HEK293T (cell line): ENCODE results near the gene MOV10L1.

Source experiments
- CTCF ChIA-PET: fragments of 350-600 bp; formaldehyde crosslinking; extraction: SDS; loops from one replicate; lab custom pipeline; 2021; ENCODE audit warnings: antibody characterized with exemption, inconsistent platforms; lab: Yijun Ruan, JAX
- POLR2A ChIA-PET: fragments of 350-600 bp; formaldehyde crosslinking; extraction: SDS; loops from one replicate; lab custom pipeline; 2020; ENCODE audit warnings: antibody characterized with exemption, inconsistent platforms; lab: Yijun Ruan, JAX
- DNase-seq: peaks from one replicate; pipeline ENCODE4 v3.0.0; 2012; ENCODE audit warnings: mixed read lengths; ENCODE audit errors: extremely low spot score
- ARNT ChIP-seq: fragments of 450-650 bp; IDR thresholded peaks from 2 replicates; pipeline ENCODE4 v1.6.1; 2017; ENCODE audit warnings: mild to moderate bottlenecking
- BHLHE40 ChIP-seq: fragments of 450-650 bp; IDR thresholded peaks from 2 replicates; pipeline ENCODE4 v1.6.1; 2016; ENCODE audit warnings: mild to moderate bottlenecking, moderate library complexity, borderline replicate concordance
- CTBP1 ChIP-seq: fragments of 450-650 bp; IDR thresholded peaks from 2 replicates; pipeline ENCODE4 v1.6.1; 2016; ENCODE audit warnings: borderline replicate concordance
- ELF4 ChIP-seq: fragments of 450-650 bp; IDR thresholded peaks from 2 replicates; pipeline ENCODE4 v1.6.1; 2017; ENCODE audit warnings: antibody characterized with exemption
- FOXA1 ChIP-seq: fragments of 450-650 bp; IDR thresholded peaks from 2 replicates; pipeline ENCODE4 v1.6.1; 2016; ENCODE audit warnings: mild to moderate bottlenecking
- FOXK2 ChIP-seq: fragments of 450-650 bp; IDR thresholded peaks from 2 replicates; pipeline ENCODE4 v1.6.1; 2016; ENCODE audit warnings: mild to moderate bottlenecking
- FOXM1 ChIP-seq: fragments of 450-650 bp; IDR thresholded peaks from 2 replicates; pipeline ENCODE4 v1.6.1; 2017; ENCODE audit warnings: mild to moderate bottlenecking, borderline replicate concordance
- HDGF ChIP-seq: fragments of 450-650 bp; IDR thresholded peaks from 2 replicates; pipeline ENCODE4 v1.6.1; 2017; ENCODE audit warnings: antibody characterized with exemption, borderline replicate concordance
- L3MBTL2 ChIP-seq: fragments of 450-650 bp; conservative IDR thresholded peaks from 2 replicates; pipeline ENCODE4 v1.6.1; 2016; ENCODE audit warnings: mild to moderate bottlenecking
- LEF1 ChIP-seq: fragments of 450-650 bp; IDR thresholded peaks from 2 replicates; pipeline ENCODE4 v1.6.1; 2017; ENCODE audit warnings: mild to moderate bottlenecking, borderline replicate concordance
- NFRKB ChIP-seq: fragments of 450-650 bp; IDR thresholded peaks from 2 replicates; pipeline ENCODE4 v1.6.1; 2016; ENCODE audit warnings: mild to moderate bottlenecking, moderate library complexity
- SP1 ChIP-seq: fragments of 450-650 bp; IDR thresholded peaks from 2 replicates; pipeline ENCODE4 v1.6.1; 2017
- SUZ12 ChIP-seq: fragments of 450-650 bp; IDR thresholded peaks from 2 replicates; pipeline ENCODE4 v1.6.1; 2016; ENCODE audit warnings: mild to moderate bottlenecking
- TARDBP ChIP-seq: fragments of 450-650 bp; IDR thresholded peaks from 2 replicates; pipeline ENCODE4 v1.6.1; 2016
- ZNF384 ChIP-seq: fragments of 450-650 bp; IDR thresholded peaks from 2 replicates; pipeline ENCODE4 v1.6.1; 2016
- TF ChIP-seq, protein P1 (sequence below): fragments of 450-650 bp; IDR thresholded peaks from 2 replicates; pipeline ENCODE4 v1.6.1; 2016

The MOV10L1 gene

DNA sequence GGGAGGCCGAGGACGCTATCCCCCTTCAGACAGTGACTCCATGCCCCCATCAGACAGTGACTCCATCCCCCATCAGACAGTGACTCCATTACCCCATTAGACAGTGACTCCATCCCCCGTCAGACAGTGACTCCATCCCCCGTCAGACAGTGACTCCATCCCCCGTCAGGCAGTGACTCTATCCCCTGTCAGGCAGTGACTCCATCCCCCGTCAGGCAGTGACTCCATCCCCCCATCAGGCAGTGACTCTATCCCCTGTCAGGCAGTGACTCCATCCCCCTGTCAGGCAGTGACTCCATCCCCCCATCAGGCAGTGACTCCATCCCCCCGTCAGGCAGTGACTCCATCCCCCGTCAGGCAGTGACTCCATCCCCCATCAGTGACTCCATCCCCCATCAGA lies 22.6 kb upstream of the MOV10L1 start:
- POLR2A ChIA-PET = interaction anchor here (1.0 kb wide), 1 partner anchor 8 kb away, joined by 3 read pairs; no protein-coding TSS in a partner anchor
- DNase-seq = no peak
- CTCF ChIA-PET = interaction anchor here (0.6 to 1.0 kb wide), 2 partner anchors 37 to 87 kb away, joined by 3 read pairs; no protein-coding TSS in a partner anchor
- TF ChIP-seq ELF4 (no peak), SP1 (no peak), BHLHE40 (no peak), ZNF384 (no peak), CTBP1 (no peak), NFRKB (no peak), FOXA1 (no peak), HDGF (no peak), SUZ12 (no peak), ARNT (no peak), FOXM1 (no peak), TARDBP (no peak), FOXK2 (no peak), L3MBTL2 (no peak), LEF1 (no peak)
- TF ChIP-seq, protein P1, sequence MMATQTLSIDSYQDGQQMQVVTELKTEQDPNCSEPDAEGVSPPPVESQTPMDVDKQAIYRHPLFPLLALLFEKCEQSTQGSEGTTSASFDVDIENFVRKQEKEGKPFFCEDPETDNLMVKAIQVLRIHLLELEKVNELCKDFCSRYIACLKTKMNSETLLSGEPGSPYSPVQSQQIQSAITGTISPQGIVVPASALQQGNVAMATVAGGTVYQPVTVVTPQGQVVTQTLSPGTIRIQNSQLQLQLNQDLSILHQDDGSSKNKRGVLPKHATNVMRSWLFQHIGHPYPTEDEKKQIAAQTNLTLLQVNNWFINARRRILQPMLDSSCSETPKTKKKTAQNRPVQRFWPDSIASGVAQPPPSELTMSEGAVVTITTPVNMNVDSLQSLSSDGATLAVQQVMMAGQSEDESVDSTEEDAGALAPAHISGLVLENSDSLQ = no peak

DNA sequence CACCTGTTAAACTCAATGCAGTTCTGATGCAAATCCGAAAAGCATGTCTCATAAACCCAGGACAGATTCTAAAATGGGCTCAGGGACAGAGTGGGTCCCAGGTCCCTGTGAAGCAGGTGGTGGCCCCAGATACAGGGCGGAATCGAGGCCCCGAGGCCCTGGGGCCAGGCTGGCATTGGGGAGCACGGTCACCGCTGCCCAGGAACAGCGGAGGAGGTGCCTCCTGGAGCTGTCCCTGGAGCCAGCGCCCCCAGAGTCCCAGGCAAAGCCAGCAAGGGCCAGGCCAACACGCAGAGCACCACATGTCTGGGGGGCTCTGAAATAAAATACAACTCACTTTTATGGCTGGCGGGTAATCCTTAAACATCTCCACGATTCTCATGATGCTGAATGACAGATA lies 21.7 kb upstream of the MOV10L1 start:
- CTCF ChIA-PET = interaction anchor here (1.0 kb wide), 1 partner anchor 38 kb away, joined by 3 read pairs; no protein-coding TSS in a partner anchor
- no peak for TF ChIP-seq LEF1
- TF ChIP-seq FOXK2 = no peak
- TF ChIP-seq BHLHE40 = no peak
- no peak for TF ChIP-seq HDGF
- TF ChIP-seq, protein P1 = no peak
- TF ChIP-seq ARNT = no peak
- no peak for TF ChIP-seq ELF4
- no peak for TF ChIP-seq FOXM1
- TF ChIP-seq ZNF384 = no peak
- no peak for TF ChIP-seq L3MBTL2
- no peak for TF ChIP-seq SP1
- TF ChIP-seq TARDBP = no peak
- TF ChIP-seq CTBP1 = no peak
- TF ChIP-seq SUZ12 = no peak
- POLR2A ChIA-PET = interaction anchor here (1.0 kb wide), 1 partner anchor 9 kb away, joined by 3 read pairs; no protein-coding TSS in a partner anchor
- DNase-seq = no peak

DNA sequence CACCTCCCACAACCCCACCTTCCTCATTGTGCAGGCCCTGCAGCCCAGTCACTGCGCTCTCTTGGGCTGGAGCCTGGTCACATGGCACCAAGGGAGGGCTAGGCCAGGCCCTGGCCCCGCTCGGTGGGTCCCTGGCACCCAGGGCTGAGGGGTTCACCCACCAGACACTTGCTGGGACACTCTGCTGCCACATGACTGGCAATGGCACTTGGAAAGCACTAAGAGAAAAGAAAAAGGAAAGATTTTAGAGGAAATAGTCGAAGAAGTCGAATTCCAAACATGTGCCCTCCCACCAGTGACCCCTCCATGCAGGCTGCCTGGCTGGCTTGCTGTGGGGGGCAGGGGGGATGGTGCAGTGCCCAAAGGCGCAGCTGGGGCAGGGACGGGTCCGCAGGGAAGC lies 19.4 kb upstream of the MOV10L1 start:
- DNase-seq = no peak
- ChIA-PET CTCF (no interaction called here), POLR2A (no interaction called here)
- TF ChIP-seq FOXA1 = no peak
- TF ChIP-seq L3MBTL2 = no peak
- no peak for TF ChIP-seq ELF4
- TF ChIP-seq TARDBP = no peak
- TF ChIP-seq LEF1 = no peak
- TF ChIP-seq NFRKB = no peak
- no peak for TF ChIP-seq FOXM1
- TF ChIP-seq BHLHE40 = no peak
- TF ChIP-seq, protein P1 = no peak
- no peak for TF ChIP-seq ZNF384
- TF ChIP-seq HDGF = no peak
- no peak for TF ChIP-seq FOXK2
- no peak for TF ChIP-seq SP1
- TF ChIP-seq ARNT = no peak

DNA sequence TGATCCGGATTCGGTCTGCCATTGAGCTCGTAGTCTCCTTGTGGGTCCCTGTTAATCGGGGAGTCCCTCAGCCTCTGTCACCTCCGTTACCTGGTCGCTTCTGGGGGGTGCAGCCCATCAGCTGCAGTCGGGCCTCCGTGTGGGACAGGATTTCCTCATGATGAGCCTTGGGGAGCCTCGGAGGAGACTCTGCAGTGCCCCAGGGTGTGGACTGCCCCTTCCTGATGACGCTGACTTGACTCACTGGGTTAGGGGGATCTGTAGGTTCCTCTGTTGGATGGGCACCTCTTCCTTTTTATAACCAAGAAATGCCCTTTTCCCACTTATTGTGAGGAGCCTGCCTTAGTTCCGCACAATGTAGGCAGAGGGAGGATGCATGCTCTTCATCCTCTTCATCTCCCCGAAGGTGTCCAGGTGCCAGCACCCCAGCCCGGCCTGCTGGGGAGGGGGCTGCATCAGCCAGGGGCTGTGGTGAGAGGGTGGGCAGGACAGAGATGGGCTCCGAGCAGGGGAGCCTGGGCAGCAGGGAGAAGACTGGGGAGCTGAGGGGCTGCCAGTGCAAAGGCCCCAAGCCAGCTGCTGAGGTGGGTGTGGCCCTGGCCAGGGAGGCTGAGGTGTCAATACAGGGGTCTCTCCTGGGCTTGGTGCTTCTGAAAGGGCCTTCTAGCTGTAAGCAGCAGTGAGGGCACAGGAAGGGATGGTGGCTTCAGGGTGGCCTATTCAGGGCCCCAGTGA lies 18.2 kb upstream of the MOV10L1 start:
- DNase-seq = no peak
- TF ChIP-seq ARNT (no peak), HDGF (no peak), TARDBP (no peak), SUZ12 (no peak), ZNF384 (no peak), NFRKB (no peak), FOXA1 (no peak), L3MBTL2 (no peak), BHLHE40 (no peak), ELF4 (no peak), FOXM1 (no peak), SP1 (no peak)
- TF ChIP-seq, protein P1 = no peak
- ChIA-PET POLR2A (no interaction called here), CTCF (no interaction called here)

DNA sequence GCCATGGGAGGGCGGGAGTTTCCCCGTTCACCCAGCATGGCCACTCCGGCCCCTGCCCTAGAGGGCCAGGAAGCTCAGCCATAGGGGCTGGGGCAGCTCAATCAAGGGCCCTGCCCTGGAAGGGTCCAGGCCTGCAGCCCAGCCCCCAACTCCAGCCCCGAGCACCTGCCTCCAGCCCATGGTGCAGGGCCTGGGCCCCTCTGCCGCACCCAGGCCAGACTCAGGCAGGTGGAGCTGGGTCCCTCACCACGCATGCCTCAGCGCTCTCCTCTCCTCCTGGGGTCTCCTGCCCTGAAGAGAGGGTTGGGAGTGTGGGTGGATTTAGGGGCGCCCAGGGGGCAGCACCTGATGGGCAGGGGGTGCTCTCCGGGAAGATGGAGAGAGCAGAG lies 17.6 kb upstream of the MOV10L1 start:
- ChIA-PET POLR2A (no interaction called here), CTCF (no interaction called here)
- TF ChIP-seq FOXA1 (no peak), FOXM1 (no peak), ELF4 (no peak), CTBP1 (no peak), BHLHE40 (no peak), SUZ12 (no peak), ZNF384 (no peak), HDGF (no peak), FOXK2 (no peak), L3MBTL2 (no peak), SP1 (no peak), LEF1 (no peak), NFRKB (no peak), TARDBP (no peak), ARNT (no peak)

More for the DNA sequence above, 17.6 kb upstream of the MOV10L1 start:
- DNase-seq = no peak
